ENCODE measurements around the gene TMEM52.

The TMEM52 gene

DNA sequence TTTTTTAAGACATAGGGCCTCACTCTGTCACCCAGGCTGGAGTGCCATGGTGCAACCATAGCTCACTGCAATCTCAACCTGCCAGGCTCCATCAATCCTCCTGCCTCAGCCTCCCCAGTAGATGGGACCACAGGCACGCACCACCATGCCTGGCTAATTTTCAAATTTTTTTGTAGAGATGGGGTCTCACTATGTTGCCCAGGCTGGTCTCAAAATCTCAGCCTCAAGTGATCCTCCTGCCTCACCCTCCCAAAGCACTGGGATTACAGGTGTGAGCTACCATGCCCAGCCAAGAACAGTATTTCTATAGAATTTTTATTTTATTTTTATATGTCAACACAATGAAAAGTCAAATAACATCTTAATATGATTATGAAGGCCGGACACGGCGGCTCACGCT, 39.1 kb downstream of the TMEM52 start:
- CTCF ChIA-PET: no interaction called here
- Mint-ChIP-seq H3K4me3 (no peak overlapping the region), H3K27me3 (no peaks in the 10 kb centered on the region), H3K36me3 (peaks cover 38% of the 10 kb centered on the region), H3K27ac (no peak overlapping the region), H3K4me1 (peaks cover 47% of the 10 kb centered on the region), H3K9me3 (no peaks in the 10 kb centered on the region)
- no peak for DNase-seq

GRCh38 chr1:1877865-1878436, 41.1 kb downstream of the TMEM52 start:
- CTCF ChIA-PET: no interaction called here
- no peak overlapping the region for H3K27ac Mint-ChIP-seq
- no peak for DNase-seq
- H3K9me3 Mint-ChIP-seq: no peaks in the 10 kb centered on the region
- H3K36me3 Mint-ChIP-seq: peaks cover 39% of the 10 kb centered on the region
- H3K4me1 Mint-ChIP-seq: peaks cover 36% of the 10 kb centered on the region
- H3K4me3 Mint-ChIP-seq: no peak overlapping the region
- no peaks in the 10 kb centered on the region for H3K27me3 Mint-ChIP-seq

DNA sequence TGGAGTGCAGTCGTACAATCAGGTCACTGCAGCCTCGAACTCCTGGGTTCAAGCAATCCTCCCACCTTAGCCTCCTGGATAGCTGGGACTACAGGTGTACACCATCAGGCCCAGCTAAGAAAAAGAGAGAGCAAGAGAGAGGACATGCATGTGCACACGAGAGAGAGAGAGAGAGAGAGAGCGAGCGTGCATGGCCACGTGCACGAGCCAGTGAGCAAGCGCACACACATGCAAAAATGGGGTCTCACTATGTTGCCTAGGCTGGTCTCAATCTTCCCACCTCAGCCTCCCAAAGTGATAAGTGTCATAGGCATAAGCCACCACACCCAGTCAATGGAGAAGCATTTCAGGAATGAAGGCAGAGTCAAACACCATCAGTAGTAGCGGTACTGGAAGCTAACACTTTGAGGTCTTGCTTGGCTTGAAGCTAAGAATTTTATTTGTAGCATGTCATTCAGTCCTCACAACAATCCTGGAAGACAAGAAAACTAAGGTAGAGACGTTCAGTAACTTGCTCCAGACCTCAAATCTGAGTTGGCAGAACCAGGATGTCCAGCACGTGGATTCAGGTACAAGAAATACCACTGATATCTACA, 42.6 kb downstream of the TMEM52 start:
- CTCF ChIA-PET: interaction anchor here (0.7 kb wide), 1 partner anchor 12 kb away, joined by 3 read pairs; no protein-coding TSS in a partner anchor
- peak overlapping the region; percentile 61 for H3K27ac Mint-ChIP-seq
- H3K4me1 Mint-ChIP-seq: peaks cover 39% of the 10 kb centered on the region
- H3K36me3 Mint-ChIP-seq: peaks cover 44% of the 10 kb centered on the region
- no peaks in the 10 kb centered on the region for H3K27me3 Mint-ChIP-seq
- no peak for DNase-seq
- no peak overlapping the region for H3K4me3 Mint-ChIP-seq
- H3K9me3 Mint-ChIP-seq: no peaks in the 10 kb centered on the region

DNA sequence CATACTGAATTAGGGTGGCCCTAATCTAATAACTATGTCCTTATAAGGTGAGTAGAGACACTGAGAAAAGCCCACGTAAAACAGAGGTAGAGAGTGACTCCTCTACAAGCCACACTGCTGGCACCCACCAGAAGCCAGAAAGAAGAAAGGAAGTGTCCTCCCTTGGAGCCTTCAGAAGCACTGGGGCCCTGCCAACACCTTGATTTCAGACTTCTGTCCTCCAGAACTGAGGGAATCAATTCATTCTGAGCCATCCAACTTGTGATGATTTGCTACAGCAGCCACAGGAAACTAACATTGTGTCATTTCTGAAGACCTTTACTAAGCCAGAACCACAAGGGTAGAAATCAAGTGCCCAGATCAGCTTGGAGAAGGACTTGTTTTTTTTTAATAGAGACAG, 43.1 kb downstream of the TMEM52 start:
- Mint-ChIP-seq H3K4me1 (peaks cover 39% of the 10 kb centered on the region), H3K27ac (peak overlapping the region; percentile 19), H3K36me3 (peaks cover 45% of the 10 kb centered on the region), H3K9me3 (no peaks in the 10 kb centered on the region), H3K27me3 (no peaks in the 10 kb centered on the region), H3K4me3 (no peak overlapping the region)
- no peak for DNase-seq
- CTCF ChIA-PET: no interaction called here

DNA sequence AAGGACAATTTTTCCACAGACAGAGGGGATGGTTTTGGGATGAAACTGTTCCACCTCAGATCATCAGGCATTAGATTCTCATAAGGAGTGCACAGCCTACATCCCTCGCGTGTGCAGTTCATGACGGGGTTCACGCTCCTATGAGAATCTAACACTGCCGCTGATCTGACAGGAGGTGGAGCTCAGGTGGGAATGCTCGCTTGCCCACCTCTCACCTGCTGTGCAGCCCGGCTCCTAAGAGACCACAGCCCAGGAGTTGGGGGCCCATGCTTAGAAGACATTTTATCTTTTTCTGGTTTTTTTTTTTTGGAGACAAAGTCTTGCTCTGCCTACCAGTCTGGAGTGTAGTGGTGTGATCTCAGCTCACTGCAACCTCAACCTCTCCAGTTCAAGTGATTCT, 44.2 kb downstream of the TMEM52 start:
- H3K4me3 Mint-ChIP-seq: no peak overlapping the region

GRCh38 chr1:1873186-1873585, 45.9 kb downstream of the TMEM52 start:
- Mint-ChIP-seq H3K36me3 (peaks cover 42% of the 10 kb centered on the region), H3K4me3 (no peak overlapping the region), H3K4me1 (peaks cover 34% of the 10 kb centered on the region), H3K27me3 (no peaks in the 10 kb centered on the region), H3K9me3 (no peaks in the 10 kb centered on the region), H3K27ac (peak overlapping the region; percentile 28)
- CTCF ChIA-PET: no interaction called here
- DNase-seq: no peak

More for the DNA sequence above, 44.2 kb downstream of the TMEM52 start:
- Mint-ChIP-seq H3K27me3 (no peaks in the 10 kb centered on the region), H3K9me3 (no peaks in the 10 kb centered on the region), H3K36me3 (peaks cover 45% of the 10 kb centered on the region), H3K27ac (no peak overlapping the region), H3K4me1 (peaks cover 37% of the 10 kb centered on the region)
- DNase-seq: no peak
- CTCF ChIA-PET: no interaction called here

- DNase-seq: no peak
- no peaks in the 10 kb centered on the region for H3K27me3 Mint-ChIP-seq
- CTCF ChIA-PET: no interaction called here
- H3K36me3 Mint-ChIP-seq: peaks cover 41% of the 10 kb centered on the region
- H3K4me1 Mint-ChIP-seq: peaks cover 29% of the 10 kb centered on the region
- no peak overlapping the region for H3K4me3 Mint-ChIP-seq
- no peaks in the 10 kb centered on the region for H3K9me3 Mint-ChIP-seq
- no peak overlapping the region for H3K27ac Mint-ChIP-seq
Observed at GRCh38 chr1:1872329-1872994, 46.6 kb downstream of the TMEM52 start.

GRCh38 chr1:1869469-1869868, 49.6 kb downstream of the TMEM52 start:
- Mint-ChIP-seq H3K4me1 (peaks cover 25% of the 10 kb centered on the region), H3K36me3 (peaks cover 33% of the 10 kb centered on the region), H3K9me3 (no peaks in the 10 kb centered on the region), H3K4me3 (no peak overlapping the region), H3K27ac (no peak overlapping the region), H3K27me3 (no peaks in the 10 kb centered on the region)
- CTCF ChIA-PET: interaction anchor here (0.8 kb wide), 1 partner anchor 11 kb away, joined by 4 read pairs; no protein-coding TSS in a partner anchor
- no peak for DNase-seq

Data from activated naive CD4-positive, alpha-beta T cell treated with anti-CD3 and anti-CD28 coated beads, Interleukin-2, amount 10 ng/mL, durations not matched to agents 7 days and 5 days (primary cell).